Lower leg skin (tissue), 3 donors: Measurements from ENCODE around the gene ST3GAL3.

Source experiments
- POLR2A ChIP-seq, 2 donors: fragments of 450-650 bp; IDR thresholded peaks; one replicate each; pipeline ENCODE4 v1.6.1; 2016 to 2017; ENCODE audit warnings: antibody characterized with exemption in 2 of 2, mild to moderate bottlenecking in 1 of 2, moderate library complexity in 1 of 2
- TF ChIP-seq, protein P1 (sequence below), 3 donors: fragments of 450-650 bp; IDR thresholded peaks; one replicate each; pipeline ENCODE4 v1.5.1; 2016; ENCODE audit warnings: antibody characterized with exemption in 3 of 3, mild to moderate bottlenecking in 3 of 3, moderate library complexity in 2 of 3

DNA sequence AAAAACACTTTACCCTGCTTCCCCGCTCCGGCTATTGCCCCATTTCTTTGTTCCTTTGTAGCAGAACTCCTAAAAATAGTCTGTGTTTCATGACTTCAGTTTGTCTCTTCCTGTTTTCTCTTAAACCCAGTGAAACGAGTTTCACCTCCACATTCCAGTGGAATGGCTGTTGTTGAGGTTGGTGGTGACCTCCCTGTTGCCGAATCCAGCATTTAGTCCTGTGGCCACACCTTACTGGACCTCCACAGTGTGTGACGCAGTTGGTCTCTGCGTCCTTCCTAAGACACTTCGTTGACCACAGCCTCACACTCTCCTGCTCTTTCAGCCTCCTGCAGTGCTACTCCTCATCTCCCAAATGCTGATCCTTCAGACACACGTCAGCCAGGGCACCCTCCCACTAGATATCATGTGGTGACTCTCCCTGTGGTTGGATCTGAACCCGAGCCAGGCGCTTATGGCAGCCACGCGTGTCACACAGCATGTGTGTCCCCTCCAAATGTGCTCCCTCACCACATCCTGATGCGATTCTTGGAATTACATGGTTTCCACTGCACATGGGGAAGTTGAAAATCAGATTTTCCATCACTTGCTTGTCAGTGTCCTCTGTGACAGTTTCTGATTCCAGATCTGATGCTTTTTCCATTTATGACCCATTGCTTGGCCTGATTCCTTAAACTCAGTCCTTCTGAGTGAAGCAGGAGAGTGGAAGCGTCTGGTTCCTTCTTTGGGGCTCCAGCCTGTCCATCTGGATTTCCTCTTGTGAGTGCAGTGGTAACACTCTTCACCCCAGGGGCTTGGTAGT, 127.1 kb downstream of the ST3GAL3 start:
- TF ChIP-seq, protein P1, sequence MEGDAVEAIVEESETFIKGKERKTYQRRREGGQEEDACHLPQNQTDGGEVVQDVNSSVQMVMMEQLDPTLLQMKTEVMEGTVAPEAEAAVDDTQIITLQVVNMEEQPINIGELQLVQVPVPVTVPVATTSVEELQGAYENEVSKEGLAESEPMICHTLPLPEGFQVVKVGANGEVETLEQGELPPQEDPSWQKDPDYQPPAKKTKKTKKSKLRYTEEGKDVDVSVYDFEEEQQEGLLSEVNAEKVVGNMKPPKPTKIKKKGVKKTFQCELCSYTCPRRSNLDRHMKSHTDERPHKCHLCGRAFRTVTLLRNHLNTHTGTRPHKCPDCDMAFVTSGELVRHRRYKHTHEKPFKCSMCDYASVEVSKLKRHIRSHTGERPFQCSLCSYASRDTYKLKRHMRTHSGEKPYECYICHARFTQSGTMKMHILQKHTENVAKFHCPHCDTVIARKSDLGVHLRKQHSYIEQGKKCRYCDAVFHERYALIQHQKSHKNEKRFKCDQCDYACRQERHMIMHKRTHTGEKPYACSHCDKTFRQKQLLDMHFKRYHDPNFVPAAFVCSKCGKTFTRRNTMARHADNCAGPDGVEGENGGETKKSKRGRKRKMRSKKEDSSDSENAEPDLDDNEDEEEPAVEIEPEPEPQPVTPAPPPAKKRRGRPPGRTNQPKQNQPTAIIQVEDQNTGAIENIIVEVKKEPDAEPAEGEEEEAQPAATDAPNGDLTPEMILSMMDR (IDR thresholded peaks at IDR 0.05) = no peak
- TF ChIP-seq POLR2A (IDR thresholded peaks at IDR 0.05) = no peak
